Endodermal cell (in vitro differentiated cells): ENCODE measurements around the gene DOK3. TPM values are rescaled to one million over a fixed set of nuclear protein-coding genes. Genes with fewer than 3 reads are reported as not detected.
A peak's percentile ranks its signal among the peaks of the same experiment; 100 is the strongest.

ENCODE experiments used
- DNase-seq: peaks from one replicate; pipeline ENCODE4 v3.0.0-alpha.2; 2017
- H3K27ac ChIP-seq: 2 replicates; pipeline ENCODE4 v1.5.1; 2013; ENCODE audit warnings: mild to moderate bottlenecking, low read depth, low read length, moderate library complexity
- H3K27me3 ChIP-seq: 2 replicates; pipeline ENCODE4 v1.6.1; 2013; ENCODE audit warnings: mild to moderate bottlenecking, low read length, moderate library complexity; ENCODE audit not compliant: insufficient read depth, control insufficient read depth, poor library complexity, severe bottlenecking
- H3K36me3 ChIP-seq: 2 replicates; pipeline ENCODE4 v1.7.0; 2013; ENCODE audit warnings: mild to moderate bottlenecking, low read length, moderate library complexity; ENCODE audit not compliant: control insufficient read depth, insufficient read depth
- H3K4me1 ChIP-seq: one replicate; pipeline ENCODE4 v1.7.0; 2013; ENCODE audit warnings: low read length; ENCODE audit not compliant: control insufficient read depth, insufficient read depth
- H3K4me3 ChIP-seq: 2 replicates; pipeline ENCODE4 v1.5.1; 2013; ENCODE audit warnings: mild to moderate bottlenecking, low read length, moderate library complexity
- H3K9ac ChIP-seq: 2 replicates; pipeline ENCODE4 v1.6.1; 2013; ENCODE audit warnings: mild to moderate bottlenecking, low read length, moderate library complexity; ENCODE audit not compliant: poor library complexity, severe bottlenecking; ENCODE audit errors: extremely low read depth
- H3K9me3 ChIP-seq: 2 replicates; pipeline ENCODE4 v1.6.1; 2013; ENCODE audit warnings: mild to moderate bottlenecking, low read length, moderate library complexity; ENCODE audit not compliant: control insufficient read depth
- H3K27ac Mint-ChIP-seq: 2 replicates; pipeline ENCODE4 v1.8.0; 2020; ENCODE audit warnings: mixed read lengths
- H3K27me3 Mint-ChIP-seq: 2 replicates; pipeline ENCODE4 v1.8.0; 2021; ENCODE audit warnings: mild to moderate bottlenecking, mixed read lengths; ENCODE audit not compliant: insufficient read depth
- H3K36me3 Mint-ChIP-seq: 2 replicates; pipeline ENCODE4 v1.8.0; 2020; ENCODE audit warnings: low read depth, mixed read lengths
- H3K4me1 Mint-ChIP-seq: 2 replicates; pipeline ENCODE4 v1.8.0; 2020; ENCODE audit warnings: mixed read lengths
- H3K4me3 Mint-ChIP-seq: 2 replicates; pipeline ENCODE4 v1.8.0; 2020; ENCODE audit warnings: mild to moderate bottlenecking, moderate library complexity, mixed read lengths
- H3K9me3 Mint-ChIP-seq: 2 replicates; pipeline ENCODE4 v1.8.0; 2020; ENCODE audit warnings: mild to moderate bottlenecking, mixed read lengths
- CTCF ChIP-seq: fragments of 200-600 bp; sonication (generic); conservative IDR thresholded peaks from 2 replicates; pipeline ENCODE4 v1.5.0; 2021; ENCODE audit warnings: antibody characterized with exemption, mild to moderate bottlenecking
- WGBS, 2 experiments: methylation state at CpG; one replicate each; pipeline versions ENCODE4 v1.1.5 to v1.1.7; 2013; ENCODE audit warnings: missing lambda C conversion rate in 2 of 2, mixed read lengths in 1 of 2; ENCODE audit not compliant: insufficient coverage in 1 of 2, insufficient read length in 1 of 2; 5-methylcytosine and 5-hydroxymethylcytosine counted together
- total RNA-seq, 2 donors: library from RNA; stranded (reverse); fragmentation: NEBNext Ultra II Directional in 1 of 2; extraction: Animal tissue kit (Norgen Biotek cat#: 25700) in 1 of 2; gene quantifications; 2 replicates in 1 of 2; 3 replicates in 1 of 2; pipeline ENCODE4 v1.2.1, GENCODE V29; 2021

DOK3 gene
- total RNA-seq, 2 donors from 2014 or later: 2.1 to 7.7 TPM

GRCh38 chr5:177453852-177454396 is 55.7 kb downstream of the DOK3 start:
- Mint-ChIP-seq H3K9me3 (no peaks in the 10 kb centered on the region), H3K36me3 (peaks cover 12% of the 10 kb centered on the region), H3K27ac (no peak overlapping the region), H3K27me3 (peaks cover 42% of the 10 kb centered on the region), H3K4me1 (peaks cover 8% of the 10 kb centered on the region), H3K4me3 (peak overlapping the region; percentile 55)
- peaks cover 25% of the 10 kb centered on the region for H3K36me3 ChIP-seq
- H3K9me3 ChIP-seq: no peaks in the 10 kb centered on the region
- H3K27me3 ChIP-seq: peaks cover 3% of the 10 kb centered on the region
- peak overlapping the region; percentile 72 for H3K4me3 ChIP-seq
- WGBS, 2 experiments: 28 to 38% methylated on average over 11 to 29 of the region's 31 CpGs
- peak overlapping the region; percentile 82 for H3K9ac ChIP-seq
- TF ChIP-seq CTCF: no peak
- peaks cover 2% of the 10 kb centered on the region for H3K4me1 ChIP-seq
- peak overlapping the region; percentile 84 for H3K27ac ChIP-seq
- DNase-seq: no peak

- Mint-ChIP-seq H3K36me3 (peaks cover 11% of the 10 kb centered on the region), H3K4me1 (peaks cover 8% of the 10 kb centered on the region), H3K27me3 (peaks cover 52% of the 10 kb centered on the region), H3K4me3 (peak overlapping the region; percentile 55), H3K27ac (no peak overlapping the region), H3K9me3 (no peaks in the 10 kb centered on the region)
- Histone ChIP-seq H3K9ac (no peak overlapping the region), H3K36me3 (peaks cover 16% of the 10 kb centered on the region), H3K27ac (no peak overlapping the region), H3K4me3 (no peak overlapping the region), H3K27me3 (peaks cover 12% of the 10 kb centered on the region), H3K4me1 (peaks cover 2% of the 10 kb centered on the region), H3K9me3 (no peaks in the 10 kb centered on the region)
- DNase-seq: peak; percentile 66
- 91% methylated on average over 7 to 17 of the region's 17 CpGs for WGBS, 2 experiments
- peak; percentile 42 for TF ChIP-seq CTCF
Measured at GRCh38 chr5:177452688-177453638, 56.7 kb downstream of the DOK3 start.

Other genes with a start within 250 kb of the DOK3 start
- 10 to 100 TPM; 13.8 to 25.1 TPM for gene RAB24, start 206.1 kb downstream of the DOK3 start, total RNA-seq
- gene PRELID1, start 206.0 kb downstream of the DOK3 start, total RNA-seq: 100 to 1,000 TPM; 157 to 165 TPM
- gene MXD3, start 197.9 kb downstream of the DOK3 start, total RNA-seq: 10 to 100 TPM; 14.2 to 20.4 TPM
- 100 to 1,000 TPM; 119 to 128 TPM for gene LMAN2, start 158.2 kb downstream of the DOK3 start, total RNA-seq
- 10 to 100 TPM; 14.2 to 21.9 TPM for gene RGS14, start 151.9 kb downstream of the DOK3 start, total RNA-seq
- gene SLC34A1, start 125.4 kb downstream of the DOK3 start, total RNA-seq: not detected
- gene PFN3, start 109.2 kb downstream of the DOK3 start, total RNA-seq: not detected
- 1 to 10 TPM in 1 of 2 donors, under 1 TPM in 1; 0.95 to 2.9 TPM for gene F12, start 100.3 kb downstream of the DOK3 start, total RNA-seq
- gene GRK6, start 83.2 kb downstream of the DOK3 start, total RNA-seq: 10 to 100 TPM; 51.6 to 66.8 TPM
- 1 to 10 TPM; 4.7 to 8.0 TPM for gene PRR7, start 63.0 kb downstream of the DOK3 start, total RNA-seq
- gene DBN1, start 36.2 kb downstream of the DOK3 start, total RNA-seq: 100 to 1,000 TPM; 322 to 383 TPM
- 100 to 1,000 TPM; 196 to 241 TPM for gene PDLIM7, start 12.2 kb downstream of the DOK3 start, total RNA-seq
- gene DDX41, start 7.1 kb upstream of the DOK3 start, total RNA-seq: 100 to 1,000 TPM; 115 TPM
- 100 to 1,000 TPM; 112 to 115 TPM for gene FAM193B, start 44.7 kb upstream of the DOK3 start, total RNA-seq
- gene TMED9, start 82.4 kb upstream of the DOK3 start, total RNA-seq: 100 to 1,000 TPM; 184 to 205 TPM
- gene B4GALT7, start 90.3 kb upstream of the DOK3 start, total RNA-seq: 10 to 100 TPM; 27.4 to 33.7 TPM